Right atrium auricular region (tissue), 2 donors: Measurements from ENCODE around the gene MAN1C1. TPM values are rescaled to one million over a fixed set of nuclear protein-coding genes. Genes with fewer than 3 reads are reported as not detected.
A peak's percentile ranks its signal among the peaks of the same experiment; 100 is the strongest.

Experiments used
- DNase-seq: peaks from one replicate; pipeline ENCODE4 v3.0.0-alpha.2; 2019; ENCODE audit warnings: low spot score
- H3K27ac ChIP-seq, 2 donors: fragments of 200-600 bp; sonication (generic); 1 replicate in 1 of 2; 2 replicates in 1 of 2; pipeline ENCODE4 v1.5.1; 2016 to 2019
- H3K27me3 ChIP-seq, 2 donors: fragments of 200-600 bp; sonication (generic); one replicate each; pipeline versions ENCODE4 v1.5.1 to v1.6.0; 2017 to 2019
- H3K36me3 ChIP-seq: fragments of 200-600 bp; sonication (generic); one replicate; pipeline ENCODE4 v1.5.1; 2016
- H3K4me1 ChIP-seq, 2 donors: fragments of 200-600 bp; sonication (generic); one replicate each; pipeline versions ENCODE4 v1.5.1 to v1.6.0; 2017 to 2019
- H3K4me3 ChIP-seq, 2 donors: fragments of 200-600 bp; sonication (generic); 1 replicate in 1 of 2; 2 replicates in 1 of 2; pipeline ENCODE4 v1.5.1; 2017 to 2019; ENCODE audit warnings: mild to moderate bottlenecking in 1 of 2, moderate library complexity in 1 of 2
- H3K9me3 ChIP-seq, 2 donors: fragments of 200-600 bp; sonication (generic); one replicate each; pipeline ENCODE4 v1.5.1; 2019
- total RNA-seq, 2 donors: library from RNA; depleted of rRNA; stranded (reverse); fragments of >200 nt; gene quantifications; one replicate each; pipeline ENCODE4 v1.1.0, GENCODE V29; 2016
- TF ChIP-seq, protein P1 (sequence below), 2 donors: fragments of 200-600 bp; sonication (generic); IDR thresholded peaks; one replicate each; pipeline ENCODE4 v1.5.1; 2019; ENCODE audit warnings: antibody characterized with exemption in 2 of 2

The MAN1C1 gene
- total RNA-seq, 2 donors from 2014 or later: 9.4 to 13.6 TPM

DNA sequence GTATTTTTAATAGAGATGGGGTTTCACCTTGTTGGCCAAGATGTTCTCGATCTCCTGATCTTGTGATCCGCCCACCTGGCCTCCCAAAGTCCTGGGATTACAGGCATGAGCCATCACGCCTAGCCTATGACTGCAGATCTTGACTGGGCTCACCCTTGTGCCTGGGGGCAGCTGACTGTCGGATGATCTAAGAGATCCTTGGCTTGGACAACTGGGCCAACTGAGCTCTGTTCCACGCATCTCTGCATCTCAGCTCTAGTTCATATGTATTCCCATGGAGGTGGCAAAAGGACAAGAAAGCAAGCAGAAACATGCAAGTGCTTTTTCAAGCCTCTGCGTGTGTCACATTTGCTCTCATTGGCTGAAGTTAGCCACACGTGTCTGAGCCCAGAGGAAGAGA is 107.6 kb downstream of the MAN1C1 start:
- Histone ChIP-seq H3K9me3 (no peaks in the 10 kb centered on the region), H3K27me3 (no peaks in the 10 kb centered on the region), H3K36me3 (no peaks in the 10 kb centered on the region), H3K4me1 (peaks cover 0 to 19% of the 10 kb centered on the region in 2 donors), H3K4me3 (no peak overlapping the region), H3K27ac (no peak overlapping the region)
- TF ChIP-seq, protein P1, sequence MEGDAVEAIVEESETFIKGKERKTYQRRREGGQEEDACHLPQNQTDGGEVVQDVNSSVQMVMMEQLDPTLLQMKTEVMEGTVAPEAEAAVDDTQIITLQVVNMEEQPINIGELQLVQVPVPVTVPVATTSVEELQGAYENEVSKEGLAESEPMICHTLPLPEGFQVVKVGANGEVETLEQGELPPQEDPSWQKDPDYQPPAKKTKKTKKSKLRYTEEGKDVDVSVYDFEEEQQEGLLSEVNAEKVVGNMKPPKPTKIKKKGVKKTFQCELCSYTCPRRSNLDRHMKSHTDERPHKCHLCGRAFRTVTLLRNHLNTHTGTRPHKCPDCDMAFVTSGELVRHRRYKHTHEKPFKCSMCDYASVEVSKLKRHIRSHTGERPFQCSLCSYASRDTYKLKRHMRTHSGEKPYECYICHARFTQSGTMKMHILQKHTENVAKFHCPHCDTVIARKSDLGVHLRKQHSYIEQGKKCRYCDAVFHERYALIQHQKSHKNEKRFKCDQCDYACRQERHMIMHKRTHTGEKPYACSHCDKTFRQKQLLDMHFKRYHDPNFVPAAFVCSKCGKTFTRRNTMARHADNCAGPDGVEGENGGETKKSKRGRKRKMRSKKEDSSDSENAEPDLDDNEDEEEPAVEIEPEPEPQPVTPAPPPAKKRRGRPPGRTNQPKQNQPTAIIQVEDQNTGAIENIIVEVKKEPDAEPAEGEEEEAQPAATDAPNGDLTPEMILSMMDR (IDR thresholded peaks at IDR 0.05): no peak
- DNase-seq: no peak

DNA sequence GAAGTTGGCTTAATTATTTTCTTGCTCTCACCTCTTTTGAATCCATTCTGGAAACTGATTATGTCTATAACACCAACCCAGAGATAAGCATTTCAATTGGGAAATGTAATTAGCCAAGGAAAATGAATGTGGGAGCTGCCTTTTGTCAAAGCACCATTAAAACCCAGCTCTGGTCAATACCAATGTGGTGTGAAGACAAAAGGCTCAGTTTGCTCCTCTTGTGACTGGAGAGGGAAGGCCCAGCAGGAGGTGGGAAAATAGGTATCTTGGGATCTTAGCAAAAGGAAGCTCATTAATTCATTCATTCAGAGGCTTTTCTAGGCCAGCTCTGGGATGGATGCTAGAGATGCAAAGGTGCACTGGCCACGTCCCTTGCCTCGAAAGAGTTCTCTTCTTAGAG is 108.4 kb downstream of the MAN1C1 start:
- H3K4me3 ChIP-seq: no peak overlapping the region
- no peaks in the 10 kb centered on the region for H3K9me3 ChIP-seq
- H3K27ac ChIP-seq: no peak overlapping the region
- no peaks in the 10 kb centered on the region for H3K36me3 ChIP-seq
- TF ChIP-seq, protein P1 (IDR thresholded peaks at IDR 0.05): no peak
- H3K27me3 ChIP-seq: no peaks in the 10 kb centered on the region
- peaks cover 0 to 19% of the 10 kb centered on the region in 2 donors for H3K4me1 ChIP-seq
- no peak for DNase-seq

DNA sequence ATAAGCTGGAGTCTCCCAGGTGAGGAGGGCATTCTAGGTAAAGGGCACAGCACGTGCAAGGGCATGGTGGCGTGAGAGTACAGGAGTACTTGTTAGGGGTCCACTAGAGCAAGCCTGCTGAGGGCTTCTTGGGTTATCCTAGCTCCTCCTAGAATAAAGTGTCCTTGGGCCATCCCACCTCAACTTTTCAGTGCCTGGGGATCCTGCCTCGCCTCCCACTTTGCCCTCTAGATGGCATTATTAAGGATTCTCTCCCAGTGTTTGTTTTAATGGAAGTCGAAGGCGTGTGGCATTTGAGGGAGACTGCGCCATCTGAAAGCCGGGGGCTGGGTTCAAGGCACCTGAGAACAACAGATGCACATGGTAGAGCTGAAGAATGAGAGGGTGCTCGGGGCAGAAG is 108.9 kb downstream of the MAN1C1 start:
- TF ChIP-seq, protein P1 (IDR thresholded peaks at IDR 0.05): no peak
- H3K4me3 ChIP-seq: no peak overlapping the region
- no peaks in the 10 kb centered on the region for H3K9me3 ChIP-seq
- no peak for DNase-seq
- peaks cover 0 to 20% of the 10 kb centered on the region in 2 donors for H3K4me1 ChIP-seq
- no peak overlapping the region for H3K27ac ChIP-seq
- H3K27me3 ChIP-seq: no peaks in the 10 kb centered on the region
- H3K36me3 ChIP-seq: no peaks in the 10 kb centered on the region

DNA sequence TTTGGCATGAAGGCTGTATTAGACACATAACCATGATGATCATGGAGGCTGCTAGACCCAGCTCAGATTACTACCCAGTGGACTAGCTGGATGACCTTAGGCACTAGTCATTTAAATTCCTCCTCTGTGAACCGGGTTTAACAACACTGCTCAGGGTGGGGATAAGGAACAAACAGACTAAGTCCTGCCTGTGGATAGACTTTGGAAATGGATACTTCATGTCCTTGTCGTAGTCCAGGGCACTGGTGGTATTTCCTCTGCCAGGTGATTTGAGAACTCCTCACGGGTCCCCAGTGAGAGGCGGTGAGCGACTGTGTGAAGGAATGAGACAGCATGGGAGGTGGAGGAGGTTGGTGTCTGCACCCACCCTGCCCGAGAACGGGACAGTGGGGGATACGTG is 110.5 kb downstream of the MAN1C1 start:
- TF ChIP-seq, protein P1 (IDR thresholded peaks at IDR 0.05): no peak
- peaks cover 0 to 25% of the 10 kb centered on the region in 2 donors for H3K4me1 ChIP-seq
- H3K36me3 ChIP-seq: no peaks in the 10 kb centered on the region
- H3K27ac ChIP-seq: peak overlapping the region; percentile 31 to 46
- no peaks in the 10 kb centered on the region for H3K27me3 ChIP-seq
- no peak for DNase-seq
- no peaks in the 10 kb centered on the region for H3K9me3 ChIP-seq
- no peak overlapping the region for H3K4me3 ChIP-seq

DNA sequence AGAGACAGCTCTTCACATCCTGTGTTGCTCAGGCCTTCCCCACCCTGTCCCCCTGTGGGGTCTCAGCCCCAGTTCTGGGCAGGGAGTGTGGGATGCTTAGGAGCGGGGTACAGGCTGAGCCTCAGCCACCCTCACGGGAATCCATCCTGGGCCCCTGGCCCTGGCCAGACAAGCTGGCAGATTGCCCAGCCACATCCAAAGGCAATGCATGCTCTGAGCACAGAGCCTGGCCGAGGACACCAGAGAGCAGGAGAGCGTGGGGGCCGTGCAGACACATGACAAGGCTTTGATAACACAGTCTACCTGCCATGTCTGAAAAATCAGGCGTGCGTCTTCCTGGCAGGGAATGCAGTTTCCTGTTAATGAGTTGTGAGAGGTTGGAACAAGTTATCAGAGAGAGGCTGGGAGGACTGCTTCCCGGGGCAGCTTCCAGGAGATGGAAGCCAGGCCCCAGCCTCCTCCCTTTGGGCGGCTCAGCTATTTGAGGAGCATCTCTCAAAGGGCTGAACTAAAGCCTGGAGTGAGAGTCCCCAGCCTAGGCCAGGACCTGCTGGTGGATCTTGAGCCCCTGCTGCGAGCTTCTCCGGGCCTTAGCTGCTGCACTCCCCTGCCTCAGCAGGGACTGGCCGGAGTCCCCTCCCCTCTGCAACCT is 111.2 kb downstream of the MAN1C1 start:
- no peaks in the 10 kb centered on the region for H3K9me3 ChIP-seq
- H3K27me3 ChIP-seq: no peaks in the 10 kb centered on the region
- H3K27ac ChIP-seq: peak overlapping the region; percentile 31 to 46
- TF ChIP-seq, protein P1 (IDR thresholded peaks at IDR 0.05): no peak
- H3K36me3 ChIP-seq: no peaks in the 10 kb centered on the region
- peak; percentile 73 for DNase-seq
- H3K4me1 ChIP-seq: peaks cover 0 to 25% of the 10 kb centered on the region in 2 donors
- H3K4me3 ChIP-seq: no peak overlapping the region
